Spinal cord (tissue), 10 donors: ENCODE measurements around the gene EXOSC9. TPM values are rescaled to one million over a fixed set of nuclear protein-coding genes. Genes with fewer than 3 reads are reported as not detected.

ENCODE experiments used
- DNase-seq, 6 donors: peaks; one replicate each; pipeline versions ENCODE4 v3.0.0 to v3.0.0-alpha.2; 2013 to 2015; ENCODE audit warnings: low spot score in 6 of 6, low read depth in 4 of 6
- H3K27ac ChIP-seq: one replicate; pipeline ENCODE4 v1.5.1; 2013; ENCODE audit warnings: low read depth, low read length, control low read depth
- H3K27me3 ChIP-seq: one replicate; pipeline ENCODE4 v1.6.1; 2013; ENCODE audit warnings: low read length; ENCODE audit not compliant: control insufficient read depth, insufficient read depth
- H3K36me3 ChIP-seq: one replicate; pipeline ENCODE4 v1.6.1; 2013; ENCODE audit warnings: low read length; ENCODE audit not compliant: control insufficient read depth, insufficient read depth
- H3K4me1 ChIP-seq: one replicate; pipeline ENCODE4 v1.6.1; 2013; ENCODE audit warnings: low read length; ENCODE audit not compliant: control insufficient read depth, insufficient read depth
- H3K4me3 ChIP-seq: one replicate; pipeline ENCODE4 v1.5.1; 2013; ENCODE audit warnings: low read depth, low read length, control low read depth
- H3K9me3 ChIP-seq: one replicate; pipeline ENCODE4 v1.6.1; 2013; ENCODE audit warnings: low read length; ENCODE audit not compliant: control insufficient read depth, insufficient read depth
- WGBS: methylation state at CpG from one replicate; pipeline ENCODE4 v1.1.5; 2013; ENCODE audit warnings: missing lambda C conversion rate; ENCODE audit not compliant: insufficient coverage; 5-methylcytosine and 5-hydroxymethylcytosine counted together
- polyA plus RNA-seq, 2 donors: library from polyadenylated mRNA; unstranded; fragments of 120-200 nt; gene quantifications; one replicate each; pipeline ENCODE4 v1.2.1, GENCODE V29; 2013; ENCODE audit not compliant: insufficient read length in 2 of 2
- total RNA-seq, 2 donors: library from RNA; depleted of rRNA in 1 of 2; stranded (reverse); fragments of 120-200 nt in 1 of 2; fragments of >200 nt in 1 of 2; gene quantifications; one replicate each; pipeline versions ENCODE4 v1.2.3 to v1.2.4, GENCODE V29; 2013 to 2014
- donor health status: healthy.

The EXOSC9 gene
- total and polyA plus RNA-seq, 4 donors = 27.4 to 34.1 (median 31.7) TPM

DNA sequence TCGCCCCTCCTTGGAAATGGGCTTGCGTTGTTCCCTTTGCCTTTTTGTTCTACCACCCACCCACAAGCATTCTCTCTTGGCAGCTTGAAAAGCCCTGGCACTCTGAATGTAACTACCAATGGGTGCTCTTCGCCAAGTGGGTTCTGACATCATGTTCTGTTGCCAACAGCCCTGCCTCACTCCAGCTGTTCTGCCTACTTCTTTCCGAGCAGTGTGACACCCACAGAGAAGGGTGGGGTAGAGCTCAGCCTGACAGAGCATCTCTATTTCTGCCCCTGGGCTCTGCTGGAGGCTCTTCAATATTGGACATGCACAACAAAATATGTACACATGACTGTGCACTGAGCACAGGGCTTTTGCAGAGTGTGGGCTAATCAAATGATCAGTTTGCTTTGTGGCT, 15.6 kb upstream of the EXOSC9 start:
- no peaks in the 10 kb centered on the region for H3K36me3 ChIP-seq
- H3K4me3 ChIP-seq = no peak overlapping the region
- H3K9me3 ChIP-seq = no peaks in the 10 kb centered on the region
- H3K27ac ChIP-seq = peak overlapping the region; percentile 63
- no peaks in the 10 kb centered on the region for H3K4me1 ChIP-seq
- DNase-seq = peak in 1 of 6 donors; percentile 38
- no peaks in the 10 kb centered on the region for H3K27me3 ChIP-seq
- 77% methylated on average over 2 of the region's 4 CpGs for WGBS

DNA sequence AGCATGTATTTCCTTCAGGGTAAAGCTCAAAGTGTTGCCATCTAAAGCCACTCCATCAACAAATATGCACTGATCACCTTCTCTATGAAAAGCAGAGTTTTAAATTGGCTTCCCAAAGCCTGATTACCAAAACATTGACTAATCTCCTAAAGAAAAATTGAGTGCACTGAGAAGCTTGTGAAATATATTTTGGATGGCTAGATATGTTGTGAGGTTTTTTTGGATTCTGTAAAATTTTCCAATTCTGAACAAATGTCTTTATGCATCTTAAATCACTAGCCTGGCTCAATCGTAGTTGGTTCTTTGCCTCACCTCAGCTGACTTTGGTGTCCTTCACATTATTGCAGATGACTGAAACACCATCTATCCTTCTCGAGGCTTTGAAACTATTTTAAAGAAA, 14.9 kb upstream of the EXOSC9 start:
- WGBS = no CpG with 5 or more reads among the region's 2 CpGs
- no peaks in the 10 kb centered on the region for H3K27me3 ChIP-seq
- no peak for DNase-seq
- no peak overlapping the region for H3K4me3 ChIP-seq
- no peak overlapping the region for H3K27ac ChIP-seq
- no peaks in the 10 kb centered on the region for H3K9me3 ChIP-seq
- H3K4me1 ChIP-seq = no peaks in the 10 kb centered on the region
- no peaks in the 10 kb centered on the region for H3K36me3 ChIP-seq

DNA sequence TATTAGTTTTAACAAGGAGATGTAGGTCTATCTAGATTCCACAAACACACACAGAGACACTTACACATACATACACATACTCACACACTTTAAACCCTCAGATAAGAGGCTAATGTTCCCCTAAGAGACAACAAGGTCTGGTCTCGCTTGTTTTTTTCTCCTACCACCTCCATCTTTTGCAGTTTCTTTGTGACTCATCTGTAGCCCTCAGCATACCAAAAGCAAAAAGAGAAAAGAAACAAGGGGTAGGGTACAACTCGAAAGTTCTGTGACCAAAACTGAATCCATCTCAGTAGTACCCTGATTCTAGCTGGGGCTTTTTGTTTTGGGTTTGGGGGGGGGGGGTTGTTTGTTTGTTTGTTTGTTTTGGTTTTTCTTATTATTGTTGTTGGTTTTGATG, 12.2 kb upstream of the EXOSC9 start:
- Histone ChIP-seq H3K4me3 (no peak overlapping the region), H3K9me3 (no peaks in the 10 kb centered on the region), H3K27ac (no peak overlapping the region), H3K27me3 (peaks cover 2% of the 10 kb centered on the region), H3K4me1 (no peaks in the 10 kb centered on the region), H3K36me3 (no peaks in the 10 kb centered on the region)
- no CpG with 5 or more reads among the region's 2 CpGs for WGBS
- no peak for DNase-seq

DNA sequence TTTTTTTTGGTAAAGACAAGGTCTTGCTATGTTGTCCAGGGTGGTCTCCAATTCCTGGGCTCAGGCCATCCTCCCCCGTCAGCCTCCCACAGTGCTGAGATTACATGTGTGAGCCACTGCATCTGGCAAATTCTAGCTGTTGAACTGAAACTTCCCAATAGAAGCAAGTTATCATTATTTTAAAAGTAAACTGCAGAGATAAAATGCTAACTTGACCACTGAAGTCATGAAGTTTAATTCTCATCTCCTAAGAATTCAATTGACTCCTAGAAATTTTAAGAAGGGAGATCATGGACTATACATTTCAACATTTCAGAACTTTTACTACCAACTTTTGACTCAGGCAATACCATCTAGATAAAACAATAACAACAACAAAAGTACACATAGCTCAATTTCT, 11.7 kb upstream of the EXOSC9 start:
- H3K27me3 ChIP-seq = peaks cover 2% of the 10 kb centered on the region
- no peak overlapping the region for H3K27ac ChIP-seq
- DNase-seq = no peak
- no peaks in the 10 kb centered on the region for H3K9me3 ChIP-seq
- H3K4me1 ChIP-seq = no peaks in the 10 kb centered on the region
- no peaks in the 10 kb centered on the region for H3K36me3 ChIP-seq
- WGBS = no CpG with 5 or more reads among the region's 1 CpG
- no peak overlapping the region for H3K4me3 ChIP-seq

DNA sequence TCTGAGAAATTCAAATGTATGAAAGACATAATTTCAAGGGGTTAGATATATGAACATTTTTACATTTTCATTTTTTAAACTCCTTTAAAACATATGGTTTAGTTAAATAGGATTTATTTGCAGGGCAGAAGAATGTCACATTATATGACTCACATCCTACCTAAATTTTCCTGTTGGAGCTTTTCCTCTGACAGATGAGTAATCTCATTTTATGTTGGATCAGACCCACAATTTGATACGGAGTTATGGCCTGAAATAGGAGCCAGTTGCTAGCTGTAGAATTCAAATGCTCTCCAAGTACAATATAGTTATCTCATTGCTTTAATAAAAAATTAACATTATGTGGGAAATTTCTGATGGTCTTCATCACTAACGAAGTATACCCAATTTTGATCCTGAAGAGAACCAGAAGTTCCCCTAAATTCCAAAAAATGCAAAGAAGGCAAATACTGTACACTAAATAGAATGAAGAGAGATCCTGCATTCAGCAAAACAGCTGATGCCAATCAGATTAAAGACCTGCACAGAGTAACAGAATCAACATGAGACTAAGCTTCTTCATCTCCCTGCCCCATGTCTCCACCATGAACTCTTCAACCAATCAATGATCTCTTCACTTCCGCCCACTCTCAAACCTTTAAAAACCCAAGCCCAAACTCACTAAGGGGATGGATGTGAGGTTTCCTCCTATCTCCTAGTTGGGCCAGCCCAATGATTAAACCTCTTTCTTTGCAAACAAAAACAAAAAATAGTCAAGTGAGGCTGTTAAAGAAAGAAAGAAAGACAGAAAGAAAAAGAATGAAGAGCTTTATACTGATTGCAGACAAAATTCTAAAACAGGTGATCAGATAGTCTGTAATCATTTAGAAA, 10.9 kb upstream of the EXOSC9 start:
- Histone ChIP-seq H3K27ac (no peak overlapping the region), H3K27me3 (peaks cover 4% of the 10 kb centered on the region), H3K4me3 (no peak overlapping the region), H3K4me1 (no peaks in the 10 kb centered on the region), H3K36me3 (no peaks in the 10 kb centered on the region), H3K9me3 (no peaks in the 10 kb centered on the region)
- WGBS = no CpG with 5 or more reads among the region's 3 CpGs
- no peak for DNase-seq

DNA sequence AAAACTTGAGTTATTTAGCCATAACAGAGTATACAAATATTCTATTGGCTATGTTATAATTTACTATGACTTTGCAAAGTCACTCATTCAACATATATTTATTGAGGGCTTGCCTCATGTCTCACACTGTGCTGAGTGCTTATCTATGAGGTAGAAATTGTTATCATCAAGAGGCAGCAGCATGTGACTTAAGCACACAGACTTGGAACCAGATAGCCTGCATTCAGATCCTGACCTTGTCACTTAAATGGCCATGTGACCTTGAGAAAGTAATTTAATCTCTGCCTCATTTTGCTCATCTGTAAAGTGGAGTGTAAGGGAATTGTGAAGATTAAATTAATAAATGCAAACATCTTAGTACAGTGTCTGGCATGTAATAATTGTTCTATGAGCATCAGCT, 10.1 kb upstream of the EXOSC9 start:
- Histone ChIP-seq H3K27ac (no peak overlapping the region), H3K4me3 (no peak overlapping the region), H3K36me3 (no peaks in the 10 kb centered on the region), H3K27me3 (peaks cover 4% of the 10 kb centered on the region), H3K4me1 (no peaks in the 10 kb centered on the region), H3K9me3 (no peaks in the 10 kb centered on the region)
- no peak for DNase-seq

DNA sequence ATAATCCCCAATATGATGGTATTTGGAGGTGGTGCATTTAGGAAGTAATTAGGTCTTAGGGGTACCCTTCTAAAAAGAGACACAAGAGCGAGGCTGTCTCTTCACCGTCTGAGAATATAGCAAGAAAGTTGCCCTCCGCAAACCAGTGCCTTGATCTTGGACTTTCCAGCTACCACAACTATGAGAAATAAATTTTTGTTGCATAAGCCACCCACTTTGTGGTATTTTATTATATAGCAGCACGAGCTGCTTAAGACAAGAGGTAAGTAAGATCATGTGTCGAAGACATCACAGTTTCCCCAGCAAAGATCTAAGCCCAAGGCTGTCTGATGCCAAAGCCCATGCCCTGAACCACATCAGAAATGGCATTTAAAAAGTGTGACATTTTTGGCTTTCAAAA, 9.6 kb upstream of the EXOSC9 start:
- H3K27ac ChIP-seq = no peak overlapping the region
- 100% methylated on average over 1 of the region's 5 CpGs for WGBS
- DNase-seq = no peak
- H3K4me1 ChIP-seq = no peaks in the 10 kb centered on the region
- no peak overlapping the region for H3K4me3 ChIP-seq
- H3K36me3 ChIP-seq = no peaks in the 10 kb centered on the region
- no peaks in the 10 kb centered on the region for H3K9me3 ChIP-seq
- H3K27me3 ChIP-seq = peaks cover 4% of the 10 kb centered on the region

DNA sequence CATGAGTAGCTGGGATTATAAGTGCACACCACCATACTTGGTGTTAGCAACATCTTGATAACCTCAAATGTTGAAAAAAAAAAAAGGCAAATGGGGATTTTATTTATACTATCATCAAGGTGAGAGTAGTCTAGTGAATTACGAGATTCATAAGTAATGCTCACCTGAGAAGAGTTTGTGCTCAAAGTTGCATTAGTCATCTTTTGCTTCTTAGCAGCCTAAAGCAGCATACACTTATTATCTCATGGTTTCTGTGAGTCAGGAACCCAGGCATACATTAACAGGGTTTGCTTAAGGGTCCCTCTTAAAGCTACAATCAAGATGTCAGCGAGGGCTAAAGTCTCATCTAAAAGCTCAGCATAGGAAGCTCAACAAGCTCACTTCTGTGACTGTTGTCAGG, 8.2 kb upstream of the EXOSC9 start:
- no peak for DNase-seq
- Histone ChIP-seq H3K4me1 (no peaks in the 10 kb centered on the region), H3K4me3 (no peak overlapping the region), H3K27me3 (peaks cover 4% of the 10 kb centered on the region), H3K36me3 (no peaks in the 10 kb centered on the region), H3K27ac (no peak overlapping the region), H3K9me3 (no peaks in the 10 kb centered on the region)
- WGBS = 80% methylated on average over 1 of the region's 2 CpGs

DNA sequence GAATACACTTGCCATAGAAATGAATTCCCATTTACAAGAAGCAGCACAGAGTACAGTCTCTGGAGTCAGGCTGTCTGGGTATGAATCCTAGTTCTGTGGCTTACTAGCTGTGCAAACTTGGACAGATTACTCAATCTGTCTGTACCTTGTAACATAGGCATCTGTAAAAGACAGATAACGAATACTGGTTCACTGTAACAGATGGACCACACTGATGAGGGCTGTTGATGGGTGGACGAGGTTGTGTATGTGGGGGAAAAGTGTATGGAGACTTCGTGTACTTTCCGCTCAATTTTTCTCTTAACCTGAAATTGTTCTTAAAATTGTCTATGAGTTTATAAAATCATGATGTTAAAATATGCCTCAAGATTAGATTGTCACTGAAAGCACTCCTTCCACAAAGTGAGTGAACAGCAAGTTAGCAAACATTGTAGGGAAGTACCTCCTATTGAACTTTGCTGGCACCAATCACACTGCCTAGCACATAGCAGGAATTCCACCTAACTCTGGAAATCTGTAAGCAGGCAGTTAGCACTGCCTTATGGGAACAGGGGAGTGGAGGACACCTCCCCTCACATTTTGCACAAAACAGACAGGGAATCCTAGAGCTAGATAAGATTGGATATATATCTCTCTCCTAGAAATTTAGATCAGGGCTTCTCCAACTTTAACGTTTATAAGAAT, 6.5 kb upstream of the EXOSC9 start:
- WGBS = 60% methylated on average over 2 of the region's 5 CpGs
- no peak overlapping the region for H3K27ac ChIP-seq
- no peak for DNase-seq

DNA sequence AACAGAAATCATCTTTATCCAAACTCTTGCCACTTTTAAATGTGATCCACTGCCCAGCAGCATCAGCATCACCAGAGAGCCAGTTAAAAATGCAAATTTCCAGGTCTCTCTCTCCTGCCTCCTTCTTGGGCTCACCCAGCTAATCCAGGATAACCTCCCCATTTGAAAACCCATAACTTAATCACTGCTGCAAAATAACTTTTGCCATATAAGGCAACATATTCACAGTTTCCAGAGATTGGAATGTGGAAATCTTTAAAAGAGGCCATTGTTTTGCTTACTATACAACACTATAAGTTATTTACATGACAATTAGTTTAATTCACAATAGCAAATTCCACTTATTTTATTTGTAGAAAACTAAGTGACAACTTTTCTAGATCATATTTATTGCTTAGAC, 4.8 kb upstream of the EXOSC9 start:
- no peak overlapping the region for H3K4me3 ChIP-seq

More for the DNA sequence above, 6.5 kb upstream of the EXOSC9 start:
- Histone ChIP-seq H3K27me3 (peaks cover 4% of the 10 kb centered on the region), H3K9me3 (no peaks in the 10 kb centered on the region), H3K36me3 (no peaks in the 10 kb centered on the region), H3K4me1 (no peaks in the 10 kb centered on the region), H3K4me3 (no peak overlapping the region)

More for the DNA sequence above, 4.8 kb upstream of the EXOSC9 start:
- Histone ChIP-seq H3K27ac (no peak overlapping the region), H3K36me3 (no peaks in the 10 kb centered on the region), H3K9me3 (no peaks in the 10 kb centered on the region), H3K4me1 (no peaks in the 10 kb centered on the region), H3K27me3 (peaks cover 4% of the 10 kb centered on the region)
- DNase-seq = no peak
